Dedifferentiated amniotic fluid mesenchymal stem cell (primary cell): ENCODE results near the gene TRAPPC6A.
"Not testable (repeated sequence)": the region's sequence is repeated elsewhere in the genome, so short reads cannot be mapped to it uniquely, and the experiment has no call there.

Source experiments
- DNase-seq: peaks from one replicate; pipeline ENCODE4 v3.0.0-alpha.2; 2016; ENCODE audit errors: extremely low spot score

TRAPPC6A gene

DNA sequence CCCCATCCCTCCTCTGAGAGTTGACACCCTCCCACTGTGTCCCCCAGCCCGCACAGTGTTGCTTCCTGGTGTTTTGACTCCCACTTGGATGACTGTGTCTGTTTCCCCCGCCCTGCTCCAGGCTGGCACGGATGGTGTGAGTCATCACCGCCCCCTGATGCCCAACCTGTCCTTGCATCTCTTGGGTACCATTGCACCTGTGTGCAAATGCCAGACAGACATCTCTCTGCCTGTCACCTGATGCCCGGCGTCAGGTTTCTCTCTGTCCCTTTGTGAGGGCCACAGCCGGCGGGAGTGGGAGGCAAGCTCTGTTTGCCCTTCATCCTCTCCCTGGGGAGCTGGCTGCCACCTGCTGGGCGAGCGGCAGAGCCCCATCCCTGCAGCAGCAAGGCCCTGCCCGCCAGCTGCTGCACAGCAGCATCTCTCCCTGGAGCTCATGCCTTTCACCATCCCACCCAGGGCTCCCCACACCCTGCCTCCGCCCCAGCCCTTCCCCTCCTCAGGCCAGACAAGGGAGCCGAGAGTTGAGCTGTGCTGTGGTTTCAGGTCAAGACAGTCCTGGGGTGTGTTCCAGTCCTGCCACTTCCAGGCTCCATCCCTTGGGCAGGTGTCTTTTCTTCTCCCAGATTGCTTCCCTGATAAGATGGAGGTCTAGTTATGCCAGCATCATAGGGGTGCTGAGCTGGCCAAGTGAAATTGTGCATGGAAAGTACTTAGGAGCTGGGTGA, 47.0 kb downstream of the TRAPPC6A start:
- DNase-seq = no peak

GRCh38 chr19:45130236-45130635, 47.8 kb downstream of the TRAPPC6A start:
- DNase-seq = no peak

- DNase-seq = no peak
These were observed 49.2 kb downstream of the TRAPPC6A start for GRCh38 chr19:45128806-45129205.

DNA sequence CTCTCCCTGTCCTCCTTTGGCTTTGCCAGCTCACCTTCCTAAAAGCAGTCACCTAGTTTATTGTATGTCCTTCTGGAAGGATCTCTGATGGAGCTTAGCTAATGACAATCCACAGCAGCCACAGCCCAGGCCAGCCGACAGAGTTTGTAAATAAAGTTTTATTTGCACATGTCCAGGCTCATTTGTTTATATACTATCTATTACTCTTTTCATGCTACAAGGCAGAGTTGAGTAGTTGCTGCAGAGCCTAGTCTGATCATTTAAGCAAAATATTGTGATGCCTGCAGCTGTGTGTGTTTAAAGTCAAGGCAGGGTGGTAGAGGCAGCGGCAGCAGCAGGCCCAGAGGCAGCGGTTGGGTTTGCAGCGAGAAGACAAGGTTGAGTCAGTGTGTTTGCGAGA, 49.9 kb downstream of the TRAPPC6A start:
- DNase-seq = no peak

- no peak for DNase-seq
These were observed 51.4 kb downstream of the TRAPPC6A start for GRCh38 chr19:45126654-45127053.

DNA sequence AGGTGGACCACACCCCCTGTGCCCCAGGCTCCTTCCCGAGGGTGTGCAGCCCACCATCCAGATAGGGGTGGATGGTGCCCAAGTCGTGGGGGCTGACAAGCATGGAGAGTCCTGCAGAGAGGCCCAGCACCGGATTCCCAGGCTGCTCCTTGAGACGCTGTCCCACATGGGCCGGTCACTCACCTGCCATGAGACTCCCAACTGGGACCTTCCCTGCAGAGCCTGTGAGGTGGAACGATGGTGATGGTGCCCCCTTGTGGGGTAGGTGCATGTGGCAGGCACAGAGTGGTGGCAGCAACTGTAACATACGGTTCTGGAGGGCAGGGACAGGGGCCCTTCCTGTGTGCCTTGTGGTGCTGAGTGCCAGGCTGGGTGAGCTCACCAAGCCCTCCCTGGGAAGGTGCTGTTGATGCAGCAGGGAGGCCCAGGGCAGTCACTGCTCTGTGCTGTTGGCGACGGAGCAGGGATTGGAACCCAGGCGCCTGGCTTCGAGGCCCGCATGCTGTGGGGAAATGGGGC, 52.0 kb downstream of the TRAPPC6A start:
- DNase-seq = no peak

GRCh38 chr19:45125360-45125759, 52.7 kb downstream of the TRAPPC6A start:
- no peak for DNase-seq

DNA sequence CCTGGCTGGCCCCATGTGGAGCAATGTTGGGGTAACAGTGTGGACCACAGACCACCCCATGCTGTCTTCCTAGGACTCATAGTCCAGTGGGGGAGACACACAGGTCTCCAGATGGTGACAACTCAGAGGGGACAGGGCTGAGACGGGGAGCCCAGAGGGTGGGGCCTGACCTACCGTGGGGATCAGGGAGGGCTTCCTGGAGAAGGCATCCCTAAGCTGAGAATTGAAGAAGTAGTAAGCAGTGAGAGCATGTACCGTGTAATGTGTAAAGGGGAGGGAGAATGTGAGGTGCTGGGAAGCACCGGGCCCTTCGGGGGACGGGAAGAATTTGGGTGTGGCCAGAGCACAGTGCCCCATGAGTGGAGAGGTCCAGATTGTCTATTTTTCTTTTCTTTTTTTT, 54.0 kb downstream of the TRAPPC6A start:
- no peak for DNase-seq

DNA sequence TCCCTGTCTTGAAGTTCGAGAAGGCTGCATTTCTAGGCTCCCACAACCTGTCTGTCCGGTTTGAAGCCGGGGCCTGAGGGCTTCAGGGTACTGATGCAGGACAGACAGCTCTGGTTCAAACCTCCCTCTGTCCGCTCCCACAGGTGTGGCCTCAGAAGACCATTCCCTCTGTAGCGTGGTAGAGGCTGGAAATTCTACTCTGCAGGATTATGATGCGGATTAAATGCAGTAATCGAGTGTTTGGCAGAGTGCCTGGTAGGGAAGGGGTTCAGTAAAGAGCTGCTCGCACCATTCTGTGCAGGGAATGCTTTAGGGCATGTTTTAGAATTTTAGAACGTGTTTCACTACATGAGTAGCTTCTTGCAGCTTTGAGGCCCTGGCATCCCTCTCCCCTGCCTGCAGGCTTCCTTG, 54.6 kb downstream of the TRAPPC6A start:
- DNase-seq = no peak

DNA sequence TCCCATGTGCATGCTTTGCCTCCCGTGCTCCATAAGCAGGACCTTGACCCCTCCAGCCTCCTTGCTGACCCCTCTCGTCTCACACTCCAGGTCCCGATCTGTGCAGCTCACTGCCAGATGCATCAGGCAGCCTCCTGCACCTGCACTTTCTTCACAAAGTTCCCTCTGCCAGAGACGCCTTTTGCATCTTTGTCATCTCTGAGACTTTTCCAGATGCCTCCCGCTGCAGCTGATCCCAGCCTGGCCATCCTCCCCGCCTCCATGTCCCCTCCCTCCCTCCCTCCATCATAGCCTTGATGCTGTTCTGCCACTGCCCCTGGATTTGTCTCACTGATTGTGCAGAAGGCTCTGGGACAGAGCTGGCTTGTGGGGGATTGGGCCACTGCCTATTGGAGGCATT, 55.2 kb downstream of the TRAPPC6A start:
- no peak for DNase-seq

GRCh38 chr19:45121827-45122345, 56.2 kb downstream of the TRAPPC6A start:
- no peak for DNase-seq

DNA sequence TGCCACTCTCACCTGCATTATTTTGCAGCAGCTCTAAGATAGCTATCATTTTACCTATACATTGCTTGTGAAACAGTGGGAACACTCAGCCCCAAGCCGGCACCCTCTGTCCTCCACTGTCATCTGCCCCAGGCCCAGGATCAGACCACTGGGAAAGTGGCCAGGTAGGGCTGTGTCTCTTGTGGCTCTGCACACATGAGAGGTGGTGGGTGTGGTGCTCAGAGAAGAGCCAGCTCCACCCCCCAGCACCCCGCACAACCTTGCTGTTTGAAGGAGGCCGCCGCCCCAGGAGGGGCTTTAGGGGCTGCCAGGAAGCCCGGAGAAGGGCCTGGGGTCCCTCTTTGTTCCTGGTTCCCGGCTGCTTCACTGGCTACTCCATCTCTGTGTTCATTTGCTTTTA, 58.5 kb downstream of the TRAPPC6A start:
- no peak for DNase-seq

- DNase-seq = not testable (repeated sequence)
These were observed 59.3 kb downstream of the TRAPPC6A start for GRCh38 chr19:45118591-45119355.

DNA sequence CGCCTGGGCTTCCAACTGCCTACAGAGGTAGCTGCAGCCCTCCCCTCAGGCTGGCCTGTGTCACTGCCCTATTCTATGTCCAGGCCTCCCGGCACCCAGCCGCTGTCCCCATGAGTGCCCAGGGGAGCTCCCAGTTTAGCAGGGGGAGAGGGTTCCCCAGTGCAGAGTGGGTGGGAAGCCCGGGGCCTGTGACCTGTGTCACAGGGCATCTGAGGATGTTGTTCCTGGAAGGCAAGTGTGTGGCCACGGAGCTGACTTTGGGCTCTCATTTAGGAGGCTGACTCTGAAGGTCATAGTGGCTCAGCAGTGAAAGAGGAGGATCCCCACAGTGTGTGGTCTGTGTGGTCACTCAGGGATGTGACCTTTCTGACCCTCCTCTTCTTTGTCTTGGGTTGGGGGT, 59.9 kb downstream of the TRAPPC6A start:
- no peak for DNase-seq

DNA sequence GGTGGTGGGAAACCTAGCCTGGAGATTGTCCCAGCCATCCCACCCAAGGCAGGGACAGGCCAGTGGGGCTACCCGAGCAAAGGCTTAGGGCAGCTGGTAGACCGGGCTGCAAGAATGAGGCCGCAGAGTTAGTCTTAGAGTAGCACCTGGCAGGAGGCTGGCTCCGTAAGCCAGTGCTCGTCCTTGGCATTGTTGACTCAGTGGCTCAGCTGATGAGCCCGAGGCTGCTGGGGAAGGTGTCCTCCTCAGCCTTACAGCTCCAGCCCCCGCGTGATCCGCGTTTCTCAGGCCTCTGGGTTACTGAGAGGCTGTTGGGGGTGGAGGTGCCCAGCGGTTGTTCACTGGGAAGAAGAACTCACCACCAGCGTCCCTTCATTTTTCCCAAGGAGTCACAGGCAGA, 60.4 kb downstream of the TRAPPC6A start:
- DNase-seq = no peak

GRCh38 chr19:45117167-45117594, 60.9 kb downstream of the TRAPPC6A start:
- no peak for DNase-seq

DNA sequence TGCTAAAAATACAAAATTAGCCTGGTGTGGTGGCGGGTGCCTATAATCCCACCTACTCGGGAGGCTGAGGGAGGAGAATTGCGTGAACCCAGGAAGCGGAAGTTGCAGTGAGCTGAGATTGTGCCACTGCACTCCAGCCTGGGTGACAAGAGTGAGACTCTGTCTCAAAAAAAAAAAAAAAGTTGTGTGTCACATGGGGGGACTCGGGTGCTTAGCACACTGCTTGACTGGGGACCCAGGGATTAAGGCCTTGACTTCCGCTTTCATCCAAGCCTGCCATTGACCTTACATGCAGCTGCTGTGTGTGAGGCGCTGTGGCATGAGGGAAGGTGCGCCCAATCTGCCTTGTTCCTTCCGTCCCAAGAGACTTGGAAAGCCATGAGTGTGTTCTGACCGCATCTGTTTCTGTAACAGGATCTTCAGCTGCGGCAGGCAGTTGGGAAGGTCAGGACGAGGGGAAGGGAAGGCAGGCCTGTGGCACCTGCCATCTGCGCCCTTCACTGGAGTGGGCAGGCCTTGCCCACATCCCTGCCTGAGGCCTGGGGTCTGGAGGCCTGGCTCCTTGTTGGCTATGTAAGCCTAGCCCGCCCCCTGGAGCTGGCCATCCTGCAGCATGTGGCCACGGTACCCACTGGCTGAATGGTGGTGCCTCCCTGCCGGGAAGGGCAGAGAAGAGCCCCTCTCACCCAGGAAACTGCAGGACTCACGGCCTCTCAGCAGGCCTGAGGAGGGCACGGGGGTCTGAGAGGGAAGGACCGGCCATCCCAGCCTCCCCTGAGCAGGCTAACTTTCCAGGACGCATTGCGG, 62.0 kb downstream of the TRAPPC6A start:
- no peak for DNase-seq

DNA sequence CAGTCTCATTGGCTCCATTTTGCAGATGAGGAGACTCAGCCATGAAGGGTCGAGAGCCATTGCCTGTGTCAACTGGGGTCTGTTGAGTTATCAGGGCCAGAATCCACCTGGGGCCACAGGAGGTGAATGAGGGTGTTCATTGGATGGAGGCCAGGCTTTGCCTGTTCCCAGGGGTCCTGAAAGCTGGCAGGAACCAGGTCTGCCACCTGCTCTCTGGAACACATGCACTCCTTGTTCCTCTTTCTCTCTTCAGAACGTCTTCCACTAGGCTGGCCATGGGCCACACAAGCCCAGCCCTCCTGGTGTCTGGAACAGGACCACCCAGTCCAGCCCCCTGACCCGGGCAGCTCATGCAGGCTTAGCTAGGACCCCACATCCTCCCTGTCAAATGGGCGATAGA, 63.9 kb downstream of the TRAPPC6A start:
- DNase-seq = no peak

- DNase-seq = no peak
These were observed 64.4 kb downstream of the TRAPPC6A start for GRCh38 chr19:45113628-45114027.
